Left lobe of liver (tissue), 2 donors: ENCODE results near the gene S100P. TPM values are rescaled to one million over a fixed set of nuclear protein-coding genes. Genes with fewer than 3 reads are reported as not detected.
"Not testable (repeated sequence)": the region's sequence is repeated elsewhere in the genome, so short reads cannot be mapped to it uniquely, and the experiment has no call there.

Source experiments
- ATAC-seq: fragments of 200-7000 bp; cut with Tn5 transposase; one replicate; pipeline ENCODE4 v1.9.1; 2020; ENCODE audit warnings: mild to moderate bottlenecking, moderate library complexity
- DNase-seq: peaks from one replicate; pipeline ENCODE4 v3.0.0-alpha.2; 2020; ENCODE audit warnings: low spot score
- total RNA-seq: library from RNA; stranded (reverse); gene quantifications from one replicate; pipeline ENCODE4 v1.2.1, GENCODE V29; 2021
- donor health status: DM: no; HTN: no; CAD: no; lungs with moderate emphysema.
- donor health status: DM: no; HTN: yes; CAD: no.

S100P gene
- 2.3 TPM for total RNA-seq

- ATAC-seq (no peak), DNase-seq (no peak)
Measured at GRCh38 chr4:6693231-6694176, at the start of gene S100P. S100P (plus strand) TSS chr4:6693878; CDS start chr4:6693933, 55 bp downstream.

- no peak for DNase-seq
- ATAC-seq = no peak
Measured at GRCh38 chr4:6644792-6645530, 48.7 kb upstream of the S100P start.

GRCh38 chr4:6647169-6647568 is 46.5 kb upstream of the S100P start:
- DNase-seq (no peak), ATAC-seq (no peak)

- DNase-seq = no peak
- ATAC-seq = no peak
Measured at GRCh38 chr4:6647582-6648230, 46.0 kb upstream of the S100P start.

GRCh38 chr4:6649216-6649615 is 44.5 kb upstream of the S100P start:
- DNase-seq (no peak), ATAC-seq (no peak)

GRCh38 chr4:6654211-6654610 is 39.5 kb upstream of the S100P start:
- ATAC-seq, DNase-seq: not testable (repeated sequence)

GRCh38 chr4:6655291-6655690 is 38.4 kb upstream of the S100P start:
- ATAC-seq = not testable (repeated sequence)

GRCh38 chr4:6655924-6656323 is 37.8 kb upstream of the S100P start:
- ATAC-seq (no peak), DNase-seq (no peak)

More at GRCh38 chr4:6655291-6655690, 38.4 kb upstream of the S100P start:
- not testable (repeated sequence) for DNase-seq

GRCh38 chr4:6657242-6658208 is 36.2 kb upstream of the S100P start:
- ATAC-seq (no peak), DNase-seq (no peak)

GRCh38 chr4:6658209-6658595 is 35.5 kb upstream of the S100P start:
- ATAC-seq (no peak), DNase-seq (no peak)

- ATAC-seq (peak; percentile 81), DNase-seq (peak; percentile 46)
Measured at GRCh38 chr4:6658597-6659075, 35.0 kb upstream of the S100P start.

GRCh38 chr4:6659897-6660296 is 33.8 kb upstream of the S100P start:
- ATAC-seq (no peak), DNase-seq (no peak)

- DNase-seq (no peak), ATAC-seq (no peak)
Measured at GRCh38 chr4:6660430-6660829, 33.2 kb upstream of the S100P start.

GRCh38 chr4:6662591-6662990 is 31.1 kb upstream of the S100P start:
- no peak for ATAC-seq
- no peak for DNase-seq

- DNase-seq = no peak
- peak; percentile 16 for ATAC-seq
Measured at GRCh38 chr4:6663596-6664393, 29.9 kb upstream of the S100P start.

- ATAC-seq (no peak), DNase-seq (no peak)
Measured at GRCh38 chr4:6665320-6665654, 28.4 kb upstream of the S100P start.

GRCh38 chr4:6668391-6668790 is 25.3 kb upstream of the S100P start:
- no peak for ATAC-seq
- DNase-seq = no peak

GRCh38 chr4:6671648-6672047 is 22.0 kb upstream of the S100P start:
- no peak for ATAC-seq
- DNase-seq = no peak

- DNase-seq (no peak), ATAC-seq (no peak)
Measured at GRCh38 chr4:6672131-6672530, 21.5 kb upstream of the S100P start.
